DMS79 treated with DMSO at 0.1 percent for 48 hours (cell line): ENCODE measurements around the gene IGLL5.

Source experiments
- DNase-seq: peaks from one replicate; lab custom pipeline; 2025; lab: John Stamatoyannopoulos, UW

IGLL5 gene

DNA sequence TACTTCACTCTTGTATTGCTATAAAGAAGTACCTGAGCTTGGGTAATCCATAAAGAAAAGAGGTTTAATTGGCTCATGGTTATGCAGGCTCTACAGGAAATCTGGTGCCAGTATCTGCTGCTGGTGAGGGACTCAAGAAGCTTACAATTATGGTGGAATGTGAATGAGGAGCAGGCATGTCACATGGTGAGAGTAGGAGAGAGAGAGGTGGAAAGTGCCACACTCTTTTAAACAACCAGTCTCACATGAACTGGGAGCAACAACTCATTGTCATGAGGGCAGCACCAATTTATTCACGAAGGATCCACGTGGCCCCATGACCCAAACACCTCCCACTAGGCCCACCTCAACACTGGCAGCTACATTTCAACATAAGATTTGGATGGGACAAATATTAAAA, 24.6 kb upstream of the IGLL5 start:
- no peak for DNase-seq

DNA sequence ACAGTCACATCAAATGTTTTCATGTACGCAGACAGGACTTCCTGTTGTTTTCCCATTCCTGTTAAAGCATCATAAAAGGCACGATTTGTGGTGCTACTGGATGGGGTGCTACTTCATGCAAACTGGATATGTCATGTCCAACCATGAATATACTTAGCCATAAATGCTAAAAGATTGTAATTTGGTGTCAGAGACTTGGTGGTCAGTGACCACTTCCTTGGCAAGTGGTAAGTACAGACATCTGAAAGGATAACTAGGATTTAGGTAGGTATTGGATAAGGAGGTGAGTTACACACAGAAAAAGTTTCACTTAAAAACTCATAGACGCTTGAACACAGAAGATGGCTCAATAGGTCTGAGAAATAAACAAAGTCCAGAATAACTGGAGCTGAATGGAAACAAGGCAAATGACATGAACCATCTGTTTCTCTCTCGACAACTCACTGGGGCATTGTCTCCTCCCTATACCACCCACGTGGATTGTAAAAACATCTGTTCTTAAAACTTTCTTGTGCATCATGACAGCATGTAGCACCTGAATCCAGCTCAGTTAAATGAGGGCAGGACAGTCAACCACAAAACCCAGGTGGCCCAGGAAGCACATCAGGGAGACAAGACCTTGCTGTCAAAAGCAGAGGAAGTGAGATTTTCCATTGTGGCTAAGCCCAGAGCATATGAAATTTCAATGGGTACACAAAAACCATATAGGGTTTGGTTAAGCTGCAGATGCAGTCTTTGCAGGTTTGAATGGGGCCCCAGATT, 22.1 kb upstream of the IGLL5 start:
- DNase-seq = no peak

DNA sequence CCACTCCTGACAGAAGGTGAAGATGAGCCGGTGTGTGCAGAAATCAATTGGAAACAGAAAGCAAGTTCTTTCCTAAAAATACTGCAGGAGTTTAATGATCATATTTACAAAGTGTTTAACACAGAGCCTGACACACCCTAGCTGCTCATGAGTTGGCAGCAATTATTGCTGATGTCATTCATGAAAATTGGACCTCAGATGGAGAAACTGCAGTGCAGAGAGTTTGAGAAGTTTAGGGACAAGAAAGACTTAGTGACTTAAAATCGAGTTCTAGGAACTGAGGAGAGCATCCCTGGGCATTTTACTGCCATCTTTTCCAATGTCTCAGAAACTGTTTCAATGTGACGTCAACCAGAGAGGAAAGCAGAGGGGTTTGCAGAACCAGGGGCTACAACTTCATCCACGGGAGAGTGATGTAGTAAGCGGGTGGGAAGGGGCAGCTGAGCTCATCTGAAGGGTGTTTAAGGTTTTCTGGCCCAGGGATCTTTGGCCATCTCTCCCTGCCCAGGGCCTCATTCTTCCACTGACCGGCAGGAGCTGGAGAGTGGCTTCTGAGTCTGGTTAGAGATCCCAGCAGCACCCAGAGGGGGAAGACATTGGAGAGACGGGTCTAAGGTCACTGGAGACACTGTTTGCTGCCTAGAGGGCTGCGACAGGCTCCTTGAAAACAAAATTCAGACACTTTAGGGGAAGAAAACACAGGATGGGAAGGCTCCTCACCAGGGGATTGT, 21.1 kb upstream of the IGLL5 start:
- DNase-seq = no peak

DNA sequence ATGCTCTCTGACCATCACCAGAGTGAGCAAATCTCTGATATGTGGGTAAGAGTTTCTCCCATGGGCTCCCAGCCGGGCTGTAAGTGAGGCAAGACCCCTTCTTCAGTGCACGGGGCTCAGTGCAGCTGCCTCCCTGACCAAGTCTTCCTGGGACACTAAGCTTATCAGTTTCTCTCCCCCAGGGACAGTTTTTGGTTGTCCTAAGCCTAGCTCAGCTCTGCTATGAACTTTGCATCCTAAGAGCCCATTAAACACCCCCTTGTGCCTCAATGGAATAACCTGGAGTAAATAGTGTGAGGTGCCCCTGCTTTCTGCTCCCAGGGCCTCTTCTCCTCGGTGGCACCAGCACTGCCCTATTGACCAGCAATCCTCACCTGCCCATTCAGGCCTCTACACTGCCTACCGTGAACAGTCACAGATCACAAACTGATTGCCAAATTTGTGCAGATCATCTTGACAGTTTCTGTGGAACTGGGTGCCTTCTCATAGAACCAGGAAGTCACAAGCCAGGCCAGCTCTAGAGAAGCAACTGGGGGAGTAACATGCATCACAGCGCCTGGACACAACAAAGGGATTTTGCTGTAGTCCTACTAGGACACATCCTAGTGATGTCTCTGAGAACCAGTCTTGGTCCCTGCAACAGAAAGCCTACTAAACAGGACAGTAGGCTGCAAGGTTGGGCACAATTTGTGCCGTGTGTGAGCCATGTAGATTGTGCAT, 19.5 kb upstream of the IGLL5 start:
- DNase-seq = no peak

DNA sequence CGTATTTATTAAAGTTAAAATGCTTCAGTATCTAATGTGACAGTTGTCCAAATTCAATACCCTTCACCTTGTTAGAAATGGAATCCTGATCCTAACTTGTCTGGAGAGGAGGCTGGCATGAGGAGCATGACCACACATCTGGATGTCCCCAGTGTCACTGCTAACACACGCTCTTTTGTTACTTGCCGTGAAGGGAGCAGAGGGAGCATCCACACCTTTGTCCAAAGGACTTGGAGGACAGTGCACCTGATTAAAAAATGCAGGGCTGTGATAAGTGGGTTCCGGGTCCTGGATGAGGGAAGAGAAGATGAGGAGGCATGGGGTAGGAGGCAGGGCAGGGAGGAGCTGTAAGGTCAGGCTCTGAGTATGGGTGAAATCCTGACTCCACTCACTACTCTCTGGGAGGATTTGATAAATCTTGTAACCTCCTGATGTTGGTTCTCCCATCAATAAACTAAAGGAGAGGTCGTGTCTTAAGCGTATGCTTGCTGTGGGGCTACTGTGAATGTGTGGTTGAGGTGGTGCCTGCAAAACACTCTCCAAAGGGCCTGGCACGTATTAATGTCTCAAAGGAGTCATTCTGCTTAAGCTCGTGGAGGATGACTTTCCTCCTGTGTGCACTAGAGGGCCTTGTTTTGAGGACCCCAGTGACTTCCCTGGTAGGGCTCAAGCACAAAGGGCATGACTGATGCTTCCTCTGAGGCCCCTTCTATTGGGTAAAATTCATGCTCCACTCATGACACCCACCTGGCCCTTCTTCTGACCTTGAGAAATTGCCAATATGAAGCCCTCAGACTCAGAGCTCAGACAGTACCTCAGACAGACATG, 16.8 kb upstream of the IGLL5 start:
- no peak for DNase-seq

DNA sequence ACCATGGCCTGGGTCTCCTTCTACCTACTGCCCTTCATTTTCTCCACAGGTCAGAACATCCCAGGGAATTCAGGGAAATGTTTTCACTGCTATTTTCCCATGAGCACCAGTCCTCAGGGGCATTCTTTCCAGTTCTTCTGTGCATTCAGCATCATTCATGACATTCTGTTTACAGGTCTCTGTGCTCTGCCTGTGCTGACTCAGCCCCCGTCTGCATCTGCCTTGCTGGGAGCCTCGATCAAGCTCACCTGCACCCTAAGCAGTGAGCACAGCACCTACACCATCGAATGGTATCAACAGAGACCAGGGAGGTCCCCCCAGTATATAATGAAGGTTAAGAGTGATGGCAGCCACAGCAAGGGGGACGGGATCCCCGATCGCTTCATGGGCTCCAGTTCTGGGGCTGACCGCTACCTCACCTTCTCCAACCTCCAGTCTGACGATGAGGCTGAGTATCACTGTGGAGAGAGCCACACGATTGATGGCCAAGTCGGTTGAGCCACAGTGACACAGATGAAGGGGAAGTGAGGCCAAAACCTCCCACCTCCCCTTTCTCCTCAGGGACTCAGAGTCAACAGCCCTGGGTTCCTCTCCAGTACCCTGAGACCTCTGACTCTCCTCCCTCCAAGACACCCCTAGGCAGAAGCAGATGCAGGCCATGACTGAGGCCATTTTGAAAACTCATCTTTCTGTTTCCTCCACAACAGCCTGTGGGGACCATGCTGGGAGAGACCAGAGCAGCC, 15.9 kb upstream of the IGLL5 start:
- DNase-seq = no peak

DNA sequence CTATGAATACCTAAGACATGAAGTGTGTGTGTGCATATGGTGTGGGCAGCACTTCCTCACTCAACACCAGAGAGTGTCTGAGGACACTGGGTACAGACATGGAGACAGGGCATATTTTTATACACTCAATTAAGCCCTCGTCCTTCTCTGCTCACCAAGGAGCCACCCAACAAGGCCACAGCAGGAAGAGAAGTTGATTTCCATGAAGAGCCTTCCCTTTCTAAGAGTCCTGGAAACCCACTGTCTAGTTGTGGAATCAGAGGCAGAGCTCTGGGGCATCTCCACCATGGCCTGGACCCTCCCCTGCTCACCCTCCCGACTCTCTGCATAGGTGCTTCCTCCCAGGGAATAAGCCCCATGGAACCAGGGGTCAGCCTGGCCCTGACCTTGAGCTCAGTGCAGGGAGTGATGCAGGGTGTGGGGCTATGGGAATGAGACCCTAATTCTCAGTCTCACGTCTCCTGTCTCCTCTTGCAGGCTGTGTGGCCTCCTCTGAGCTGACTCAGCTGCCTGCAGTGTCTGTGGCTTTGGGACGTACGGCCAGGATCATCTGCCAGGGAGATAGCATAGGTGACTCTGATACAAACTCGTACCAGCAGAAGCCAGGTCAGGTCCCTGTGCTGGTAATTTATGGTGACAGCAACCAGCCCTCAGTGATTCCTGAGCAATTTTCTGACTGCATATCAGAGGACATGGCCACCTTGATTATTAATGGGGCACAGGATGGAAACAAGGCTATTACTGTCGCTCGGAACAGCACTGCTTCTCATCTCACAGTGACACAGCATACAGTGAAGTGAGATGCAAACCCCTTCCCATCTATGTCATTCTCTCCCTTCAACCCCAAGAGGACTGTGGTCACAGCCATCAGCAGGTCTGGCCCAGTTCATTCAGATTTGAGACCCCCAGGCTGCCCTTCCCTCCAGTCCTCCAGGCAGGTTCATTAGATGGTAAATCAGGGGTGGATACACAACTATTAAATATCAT, 14.6 kb upstream of the IGLL5 start:
- DNase-seq = no peak

DNA sequence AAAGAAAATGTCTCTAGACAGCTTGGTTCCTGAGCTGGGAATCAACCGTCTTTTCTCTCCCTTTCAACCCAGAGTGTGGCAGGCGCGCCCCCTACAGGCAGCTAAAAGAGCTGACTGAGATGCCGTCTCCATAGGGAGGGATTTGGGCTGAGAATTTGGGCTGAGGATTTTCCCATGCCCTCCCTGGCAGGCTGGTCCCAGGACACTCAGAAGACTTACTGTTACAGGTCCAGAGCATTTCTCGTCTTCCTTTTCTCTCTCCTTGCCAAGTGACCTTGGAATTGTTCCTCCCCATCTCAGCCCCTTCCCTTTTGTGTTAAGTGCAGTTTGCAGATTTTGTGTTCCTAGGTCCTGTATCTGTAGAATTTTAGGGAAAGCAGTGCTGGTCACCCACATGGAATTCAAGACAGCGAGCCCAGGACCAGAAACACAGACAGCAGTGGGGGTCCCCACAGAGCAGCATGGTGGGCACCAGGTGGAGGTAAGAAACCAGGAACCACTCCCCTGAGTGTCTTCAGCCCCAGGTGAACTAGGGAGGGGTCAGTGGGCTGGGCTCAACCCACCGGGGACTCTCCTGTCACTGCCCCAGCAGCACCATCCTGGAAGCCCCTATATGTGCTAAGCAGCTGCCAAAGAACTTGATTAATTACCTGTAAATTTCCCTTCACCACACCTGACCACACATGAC, 9.9 kb upstream of the IGLL5 start:
- DNase-seq = peak; percentile 15

DNA sequence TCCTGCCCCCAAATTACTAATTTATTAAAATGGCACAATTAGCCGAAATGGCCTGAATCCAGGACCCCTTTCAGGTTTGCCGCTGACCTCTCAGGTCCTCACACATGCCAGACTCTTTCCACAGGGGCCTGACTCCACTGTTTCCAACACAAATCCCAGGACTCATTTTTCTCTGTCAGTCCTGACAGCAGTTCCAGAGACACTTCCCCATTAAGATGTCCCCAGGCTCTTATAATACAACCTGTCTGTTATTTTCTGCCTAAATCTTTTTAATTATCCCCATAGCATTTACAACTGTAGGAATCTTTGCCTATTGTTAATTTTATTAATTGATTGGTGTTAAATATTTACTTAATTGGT, 9.4 kb upstream of the IGLL5 start:
- DNase-seq = no peak

DNA sequence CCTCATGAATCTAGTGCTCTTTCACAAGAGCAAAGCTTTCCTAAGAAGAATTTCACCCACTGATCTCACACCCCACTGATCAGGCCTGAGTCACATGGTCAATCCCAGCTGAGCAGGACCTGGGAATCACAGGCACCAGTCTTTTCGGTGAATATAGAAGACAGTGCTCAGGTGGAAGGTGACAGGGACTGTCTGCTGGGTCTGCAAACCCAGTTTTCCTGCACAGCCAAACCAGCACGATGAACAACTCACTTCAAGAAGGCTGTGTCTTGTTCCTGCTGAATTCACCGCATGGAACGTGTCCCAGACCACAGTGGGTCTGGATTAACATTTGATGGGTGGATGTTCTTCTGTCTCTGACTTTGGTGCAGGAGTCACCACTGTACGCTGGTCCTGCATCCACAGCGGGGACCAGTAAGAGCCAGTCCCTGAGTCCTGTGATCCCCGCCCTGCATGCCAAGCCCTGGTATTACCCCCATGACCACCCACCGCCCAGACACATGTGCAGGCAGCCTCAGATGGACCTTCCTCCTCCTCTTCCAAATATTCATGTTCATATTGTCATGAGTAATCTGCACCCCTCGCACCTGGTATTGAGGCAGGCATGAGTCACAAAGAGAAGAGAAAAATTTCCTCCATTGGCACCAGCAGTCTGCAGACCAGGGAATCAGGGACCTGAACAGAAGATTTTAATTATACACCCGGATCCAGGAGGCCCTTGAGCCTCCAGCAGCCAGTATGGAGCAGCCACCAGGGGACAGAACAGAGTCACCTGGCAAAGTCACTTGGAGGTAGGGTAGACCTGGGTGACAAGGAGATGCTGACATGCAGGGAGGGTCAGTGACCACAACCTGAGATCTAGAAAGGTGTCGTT, 8.6 kb upstream of the IGLL5 start:
- no peak for DNase-seq

DNA sequence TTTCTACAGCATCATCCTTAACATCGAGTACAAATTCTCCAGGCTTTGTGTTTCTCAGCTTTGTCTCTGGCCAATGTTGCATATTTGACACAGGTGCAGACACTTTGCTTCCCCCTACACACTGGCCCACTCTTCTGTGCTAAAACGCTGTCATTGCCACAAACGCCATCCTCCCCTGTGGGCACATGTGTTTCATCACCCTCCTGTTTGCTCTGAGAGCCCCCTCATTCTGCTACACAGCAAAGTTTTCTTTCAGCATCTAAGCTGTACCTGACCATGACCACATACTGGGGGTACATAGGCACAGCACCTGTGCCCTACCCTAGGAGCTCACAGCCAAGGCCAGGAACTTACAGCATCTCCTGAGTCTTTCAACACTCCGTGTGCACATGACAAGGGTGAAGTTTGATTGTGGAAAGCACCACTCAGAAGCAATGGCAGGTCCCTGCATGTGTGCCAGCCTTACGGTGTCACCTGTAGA, 7.9 kb upstream of the IGLL5 start:
- no peak for DNase-seq

DNA sequence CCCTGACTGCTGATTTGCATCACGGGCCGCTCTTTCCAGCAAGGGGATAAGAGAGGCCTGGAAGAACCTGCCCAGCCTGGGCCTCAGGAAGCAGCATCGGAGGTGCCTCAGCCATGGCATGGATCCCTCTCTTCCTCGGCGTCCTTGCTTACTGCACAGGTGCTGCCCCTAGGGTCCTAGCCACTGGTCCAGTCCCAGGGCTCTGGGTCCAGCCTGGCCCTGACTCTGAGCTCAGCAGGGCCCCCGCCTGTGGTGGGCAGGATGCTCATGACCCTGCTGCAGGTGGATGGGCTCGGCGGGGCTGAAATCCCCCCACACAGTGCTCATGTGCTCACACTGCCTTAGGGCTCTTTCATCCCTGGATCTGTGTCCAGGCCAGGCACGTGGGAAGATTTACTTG, 7.0 kb upstream of the IGLL5 start:
- no peak for DNase-seq

DNA sequence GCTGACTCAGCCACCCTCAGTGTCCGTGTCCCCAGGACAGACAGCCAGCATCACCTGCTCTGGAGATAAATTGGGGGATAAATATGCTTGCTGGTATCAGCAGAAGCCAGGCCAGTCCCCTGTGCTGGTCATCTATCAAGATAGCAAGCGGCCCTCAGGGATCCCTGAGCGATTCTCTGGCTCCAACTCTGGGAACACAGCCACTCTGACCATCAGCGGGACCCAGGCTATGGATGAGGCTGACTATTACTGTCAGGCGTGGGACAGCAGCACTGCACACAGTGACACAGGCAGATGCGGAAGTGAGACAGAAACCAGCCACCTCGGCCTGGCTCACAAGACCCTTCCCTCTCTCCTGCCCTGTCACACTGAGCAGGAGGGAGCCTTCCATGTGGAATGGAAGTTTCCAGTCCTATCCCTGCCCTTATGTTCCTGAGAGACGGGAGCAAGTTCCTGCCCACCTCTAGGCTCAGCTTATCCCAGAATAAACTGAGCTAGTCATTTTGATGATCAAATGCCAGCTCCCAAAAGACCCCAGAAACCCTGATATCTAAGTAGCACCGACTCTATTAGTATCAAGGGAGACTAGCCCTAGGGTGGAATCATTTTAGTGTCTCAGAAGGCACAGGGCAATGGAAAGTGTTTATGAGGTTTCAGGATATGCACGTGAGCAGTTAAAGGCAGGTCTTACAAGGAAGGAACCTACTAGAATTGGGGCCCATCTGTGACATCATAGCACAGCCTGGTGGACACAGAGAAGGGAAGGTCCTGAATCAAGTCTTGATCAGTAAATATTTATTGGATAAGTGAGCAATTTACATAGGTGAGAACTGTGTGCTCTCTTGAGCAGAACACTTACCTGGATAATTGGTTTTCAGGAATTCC, 6.3 kb upstream of the IGLL5 start:
- no peak for DNase-seq

DNA sequence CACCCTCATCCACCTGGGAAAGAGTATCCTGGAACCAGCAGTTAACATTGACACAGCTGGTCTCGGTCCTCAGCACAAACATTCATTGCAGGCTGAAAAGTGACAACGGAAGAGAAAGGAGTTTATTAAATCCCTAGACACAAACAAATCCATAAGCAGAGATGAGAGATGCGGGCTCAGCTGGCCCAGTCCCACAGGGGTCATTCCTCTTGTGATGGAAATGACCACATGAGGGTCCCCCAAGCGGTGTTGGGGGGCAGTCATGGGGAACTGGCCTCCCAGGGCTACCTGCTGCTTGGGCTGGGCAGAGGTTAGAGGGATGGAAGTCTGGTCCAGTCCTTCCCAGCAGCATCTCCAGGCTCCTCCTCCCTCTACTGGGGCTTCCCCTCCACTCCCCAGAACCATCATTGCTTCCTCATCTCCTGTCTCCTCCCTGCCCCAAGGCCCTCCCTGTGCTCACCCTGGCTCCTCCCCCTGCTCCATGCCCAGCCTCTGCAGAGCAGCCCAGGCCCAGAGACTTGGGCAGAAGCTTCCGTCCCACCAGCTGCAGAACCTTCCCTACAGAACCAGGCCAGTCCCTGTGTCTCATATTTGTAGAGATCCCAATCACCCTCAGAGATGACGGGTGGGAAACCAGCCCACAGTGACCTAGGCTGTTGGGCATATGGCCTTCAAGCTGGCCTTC, 5.4 kb upstream of the IGLL5 start:
- DNase-seq = no peak

DNA sequence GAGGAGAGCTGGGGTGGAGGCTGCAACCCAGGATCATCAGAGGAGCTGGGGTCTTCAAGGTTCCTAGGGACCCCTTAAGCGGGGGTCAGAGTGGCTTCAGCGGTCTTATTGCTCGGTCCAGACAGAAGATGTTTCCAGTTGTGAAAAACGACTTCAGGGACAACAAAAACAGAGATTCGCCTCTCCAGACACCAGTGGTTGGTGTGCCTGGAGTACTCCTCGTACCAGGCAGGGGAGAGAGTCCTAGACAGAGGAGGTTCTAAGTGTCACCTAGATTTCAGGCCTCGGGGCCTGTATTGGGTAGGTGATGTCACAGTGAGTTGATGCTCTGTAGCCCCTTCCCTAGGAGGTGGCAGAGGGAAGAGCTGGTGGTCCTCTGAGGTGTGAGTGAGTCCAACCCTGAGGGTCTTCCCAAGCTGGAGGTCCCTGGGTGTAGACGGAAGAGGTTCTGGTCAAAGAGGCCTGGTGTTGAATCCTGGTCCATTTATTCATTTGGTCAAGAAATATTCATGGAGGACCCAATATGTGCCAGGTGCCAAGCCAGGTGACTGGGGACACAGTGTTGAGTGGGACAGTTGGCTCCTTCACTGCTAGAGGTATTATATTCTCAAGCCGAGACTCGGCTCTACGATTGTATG, 4.4 kb upstream of the IGLL5 start:
- no peak for DNase-seq
